ENCODE measurements around the gene KCNIP3.

Gene KCNIP3

GRCh38 chr2:95347681-95348608, 50.8 kb downstream of the KCNIP3 start:
- no peak for DNase-seq (ENCODE audit: low read depth)
- no peak for TF ChIP-seq CTCF (IDR thresholded peaks at IDR 0.05; ENCODE audit: low read length, missing control alignments)
- no peak overlapping the region for H3K4me3 ChIP-seq (replicated peaks; ENCODE audit: low read depth, low read length)

GRCh38 chr2:95348609-95349567, 51.7 kb downstream of the KCNIP3 start:
- no peak overlapping the region for H3K4me3 ChIP-seq (replicated peaks; ENCODE audit: low read depth, low read length)
- no peak for TF ChIP-seq CTCF (IDR thresholded peaks at IDR 0.05; ENCODE audit: low read length, missing control alignments)
- DNase-seq (ENCODE audit: low read depth), result peak; percentile 33

- no peak for TF ChIP-seq CTCF (IDR thresholded peaks at IDR 0.05; ENCODE audit: low read length, missing control alignments)
- DNase-seq (ENCODE audit: low read depth), result no peak
- H3K4me3 ChIP-seq (replicated peaks; ENCODE audit: low read depth, low read length), result no peak overlapping the region
These were observed 52.6 kb downstream of the KCNIP3 start for GRCh38 chr2:95349568-95350322.

GRCh38 chr2:95350368-95350767, 53.2 kb downstream of the KCNIP3 start:
- TF ChIP-seq CTCF (IDR thresholded peaks at IDR 0.05; ENCODE audit: low read length, missing control alignments), result no peak
- DNase-seq (ENCODE audit: low read depth), result no peak
- H3K4me3 ChIP-seq (replicated peaks; ENCODE audit: low read depth, low read length), result no peak overlapping the region

GRCh38 chr2:95350774-95351597, 53.8 kb downstream of the KCNIP3 start:
- H3K4me3 ChIP-seq (replicated peaks; ENCODE audit: low read depth, low read length), result no peak overlapping the region
- no peak for DNase-seq (ENCODE audit: low read depth)
- TF ChIP-seq CTCF (IDR thresholded peaks at IDR 0.05; ENCODE audit: low read length, missing control alignments), result no peak

- DNase-seq (ENCODE audit: low read depth), result no peak
- H3K4me3 ChIP-seq (replicated peaks; ENCODE audit: low read depth, low read length), result no peak overlapping the region
- no peak for TF ChIP-seq CTCF (IDR thresholded peaks at IDR 0.05; ENCODE audit: low read length, missing control alignments)
These were observed 54.4 kb downstream of the KCNIP3 start for GRCh38 chr2:95351598-95351915.
